Stomach (tissue), 4 donors: Measurements from ENCODE around the gene ZNF304.

Experiments used
- POLR2A ChIP-seq, 4 donors: fragments of 450-650 bp; IDR thresholded peaks; one replicate each; pipeline ENCODE4 v1.6.1; 2016; ENCODE audit warnings: antibody characterized with exemption in 4 of 4, control low read depth in 2 of 4, mild to moderate bottlenecking in 1 of 4, moderate library complexity in 1 of 4
- POLR2AphosphoS5 ChIP-seq, 3 donors: sonication (generic); formaldehyde crosslinking; IDR thresholded peaks; one replicate each; pipeline ENCODE4 v1.6.1; 2016; ENCODE audit warnings: antibody characterized with exemption in 3 of 3
- TF ChIP-seq, protein P1 (sequence below), 7 experiments: fragments of 450-650 bp in 4 of 7; fragments of 200-600 bp in 3 of 7; sonication (generic) in 3 of 7; IDR thresholded peaks; one replicate each; pipeline ENCODE4 v1.5.1; 2016 to 2019; ENCODE audit warnings: antibody characterized with exemption in 7 of 7, control low read depth in 2 of 7, mild to moderate bottlenecking in 1 of 7

DNA sequence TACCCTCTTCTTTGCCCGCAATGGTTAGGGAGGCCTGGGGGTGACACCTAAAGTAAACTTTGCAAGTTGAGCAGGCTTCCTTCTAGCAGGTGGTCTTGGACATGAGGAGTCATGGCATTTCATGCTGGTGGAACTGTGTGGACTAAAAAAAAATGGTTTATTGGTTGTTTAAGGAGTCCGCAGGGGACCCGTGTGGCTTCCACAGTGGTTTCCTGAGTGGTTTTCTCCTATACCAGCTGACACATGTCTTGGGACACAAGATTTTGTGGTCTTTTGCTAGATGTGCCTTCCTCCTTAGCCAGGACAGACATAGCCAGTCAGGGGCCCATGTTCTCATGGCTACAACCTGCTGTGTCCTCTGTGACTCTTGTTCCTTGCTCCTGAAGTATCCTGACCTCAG lies 29.3 kb upstream of the ZNF304 start:
- TF ChIP-seq, protein P1, sequence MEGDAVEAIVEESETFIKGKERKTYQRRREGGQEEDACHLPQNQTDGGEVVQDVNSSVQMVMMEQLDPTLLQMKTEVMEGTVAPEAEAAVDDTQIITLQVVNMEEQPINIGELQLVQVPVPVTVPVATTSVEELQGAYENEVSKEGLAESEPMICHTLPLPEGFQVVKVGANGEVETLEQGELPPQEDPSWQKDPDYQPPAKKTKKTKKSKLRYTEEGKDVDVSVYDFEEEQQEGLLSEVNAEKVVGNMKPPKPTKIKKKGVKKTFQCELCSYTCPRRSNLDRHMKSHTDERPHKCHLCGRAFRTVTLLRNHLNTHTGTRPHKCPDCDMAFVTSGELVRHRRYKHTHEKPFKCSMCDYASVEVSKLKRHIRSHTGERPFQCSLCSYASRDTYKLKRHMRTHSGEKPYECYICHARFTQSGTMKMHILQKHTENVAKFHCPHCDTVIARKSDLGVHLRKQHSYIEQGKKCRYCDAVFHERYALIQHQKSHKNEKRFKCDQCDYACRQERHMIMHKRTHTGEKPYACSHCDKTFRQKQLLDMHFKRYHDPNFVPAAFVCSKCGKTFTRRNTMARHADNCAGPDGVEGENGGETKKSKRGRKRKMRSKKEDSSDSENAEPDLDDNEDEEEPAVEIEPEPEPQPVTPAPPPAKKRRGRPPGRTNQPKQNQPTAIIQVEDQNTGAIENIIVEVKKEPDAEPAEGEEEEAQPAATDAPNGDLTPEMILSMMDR (IDR thresholded peaks at IDR 0.05): no peak
- TF ChIP-seq POLR2AphosphoS5 (IDR thresholded peaks at IDR 0.05) (no peak), POLR2A (IDR thresholded peaks at IDR 0.05) (no peak)
